ENCODE data around the gene TBC1D14. TPM values are rescaled to one million over a fixed set of nuclear protein-coding genes. Genes with fewer than 3 reads are reported as not detected.

TBC1D14 gene
- total and polyA plus RNA-seq, 9 of the 15 experiments (the other 6 are each of a cell fraction or from before 2014, with no cell fraction given) = 2.1 to 59.6 (median 44.8) TPM

GRCh38 chr4:6917461-6918271 is 8.0 kb downstream of the TBC1D14 start (continued):
- TF ChIP-seq ZFP1 (CRISPR knock-in tag; IDR thresholded peaks at IDR 0.05) (no peak), DPF2 (IDR thresholded peaks at IDR 0.05) (0 out of 2 replicates have a peak, but pooled peaks have one; percentile 42), NBN (IDR thresholded peaks at IDR 0.05; ENCODE audit: low read depth) (0 out of 2 replicates have a peak, but pooled peaks have one; percentile 59), LEF1 (IDR thresholded peaks at IDR 0.05) (peak; percentile 53), EGR1 (conservative IDR thresholded peaks at IDR 0.05) (peak; percentile 56), FOSL1 (tag; conservative IDR thresholded peaks at IDR 0.05) (no peak), ZNF583 (CRISPR knock-in tag; IDR thresholded peaks at IDR 0.05) (peak; percentile 81), SOX6 (IDR thresholded peaks at IDR 0.05) (peak; percentile 96), ZBTB8A (IDR thresholded peaks at IDR 0.05; ENCODE audit: partially characterized antibody) (no peak), TFAP4 (CRISPR knock-in tag; IDR thresholded peaks at IDR 0.05; ENCODE audit: borderline replicate concordance) (peak; percentile 31; the same call in 1 of the 2 replicates), RCOR1 (IDR thresholded peaks at IDR 0.05; ENCODE audit: borderline replicate concordance in 1 of 2, low read depth in 2 of 2, low read length in 2 of 2) (peak in 1 of 2 experiments; percentile 59; a peak in 1 of 4 replicates), CHD7 (IDR thresholded peaks at IDR 0.05; ENCODE audit: low read depth, low read length) (no peak), HNRNPK (IDR thresholded peaks at IDR 0.05; ENCODE audit: low read depth, low read length, poor library complexity, severe bottlenecking) (no peak), GABPA (tag; conservative IDR thresholded peaks at IDR 0.05; ENCODE audit: low read depth) (peak; percentile 40), SP1 (CRISPR knock-in tag; IDR thresholded peaks at IDR 0.05) (peak; percentile 30; the same call in 1 of the 2 replicates)

Data from K562 (cell line).